ENCODE data around the gene FLT3.

GRCh38 chr13:27997904-27998522, 102.4 kb downstream of the FLT3 start:
- no peak for TF ChIP-seq ELK1 (IDR thresholded peaks at IDR 0.05; ENCODE audit: low read depth, low read length)
- no peak for TF ChIP-seq EHF (CRISPR knock-in tag; IDR thresholded peaks at IDR 0.05)
- peak; percentile 50 for TF ChIP-seq CTCF (IDR thresholded peaks at IDR 0.05)
- no peak for TF ChIP-seq RFX5 (IDR thresholded peaks at IDR 0.05)
- TF ChIP-seq SREBF2 (IDR thresholded peaks at IDR 0.05) = no peak
- TF ChIP-seq HMGXB4 (CRISPR knock-in tag; IDR thresholded peaks at IDR 0.05; ENCODE audit: borderline replicate concordance) = no peak
- no peak for TF ChIP-seq CHD2 (IDR thresholded peaks at IDR 0.05; ENCODE audit: low read length, partially characterized antibody)
- no peak for TF ChIP-seq PBX3 (IDR thresholded peaks at IDR 0.05)
- TF ChIP-seq BHLHE40 (IDR thresholded peaks at IDR 0.05; ENCODE audit: low read depth, low read length) = no peak
- no peak for TF ChIP-seq TP53 (CRISPR knock-in tag; IDR thresholded peaks at IDR 0.05)
- TF ChIP-seq POLR2AphosphoS2 (conservative IDR thresholded peaks at IDR 0.05; ENCODE audit: low read length) = no peak
- TF ChIP-seq RNF2 (IDR thresholded peaks at IDR 0.05; ENCODE audit: borderline replicate concordance, low read depth) = no peak
- TF ChIP-seq CEBPB (IDR thresholded peaks at IDR 0.05) = no peak

Measured in A549 (cell line).